Mesangial cell (primary cell): Measurements from ENCODE around the gene OR51V1. TPM values are rescaled to one million over a fixed set of nuclear protein-coding genes. Genes with fewer than 3 reads are reported as not detected.

Experiments used
- total RNA-seq: library from RNA; depleted of rRNA; stranded (reverse); fragments of >200 nt; gene quantifications from 2 replicates; pipeline ENCODE4 v1.2.3, GENCODE V29; 2015

The OR51V1 gene
- not detected in 2 replicates for total RNA-seq

GRCh38 chr11:5200582-5200981 is at the start of gene OR51V1:
OR51V1 (minus strand) TSS chr11:5200682; CDS start chr11:5200682, 0 bp downstream.

GRCh38 chr11:5249807-5250396 is 49.4 kb upstream of the OR51V1 start, which contains the start of gene HBG1:
HBG1 (minus strand) TSS chr11:5249857; CDS start chr11:5249804, 53 bp downstream.

GRCh38 chr11:5234381-5234834 is 33.9 kb upstream of the OR51V1 start, which contains the start of gene HBD:
HBD (minus strand) TSS chr11:5234483; CDS start chr11:5234433, 50 bp downstream.

GRCh38 chr11:5226732-5227310 is 26.3 kb upstream of the OR51V1 start, which contains the start of gene HBB:
HBB (minus strand) TSS chr11:5227071; CDS start chr11:5227021, 50 bp downstream.

GRCh38 chr11:5154657-5155056 is 45.8 kb downstream of the OR51V1 start, which contains the start of gene OR52A1:
OR52A1 (minus strand) TSS chr11:5154757; CDS start chr11:5152369, 2,388 bp downstream.

Other genes with a start within 250 kb of the OR51V1 start
- gene OR51A2, start 245.0 kb downstream of the OR51V1 start, total RNA-seq, result not detected in 2 replicates
- not detected in 2 replicates for gene OR51L1, start 205.8 kb downstream of the OR51V1 start, total RNA-seq
- not detected in 2 replicates for gene OR52J3, start 154.2 kb downstream of the OR51V1 start, total RNA-seq
- gene OR52E2, start 141.1 kb downstream of the OR51V1 start, total RNA-seq, result not detected in 2 replicates
- gene OR52E1, start 131.1 kb downstream of the OR51V1 start, total RNA-seq, result not detected in 2 replicates
- not detected in 2 replicates for gene OR52A5, start 62.3 kb downstream of the OR51V1 start, total RNA-seq
- not detected in 2 replicates for gene OR52A1, start 45.9 kb downstream of the OR51V1 start, total RNA-seq
- gene HBB, start 26.4 kb upstream of the OR51V1 start, total RNA-seq, result not detected in 2 replicates
- gene HBD, start 33.8 kb upstream of the OR51V1 start, total RNA-seq, result not detected in 2 replicates
- not detected in 2 replicates for gene HBG1, start 49.2 kb upstream of the OR51V1 start, total RNA-seq
- not detected in 2 replicates for gene HBG2, start 54.1 kb upstream of the OR51V1 start, total RNA-seq
- gene HBE1, start 69.3 kb upstream of the OR51V1 start, total RNA-seq, result not detected in 2 replicates
- not detected in 2 replicates for gene OR51B4, start 101.3 kb upstream of the OR51V1 start, total RNA-seq
- gene OR51B2, start 123.6 kb upstream of the OR51V1 start, total RNA-seq, result not detected in 2 replicates
- not detected in 2 replicates for gene OR51B5, start 142.8 kb upstream of the OR51V1 start, total RNA-seq
- gene OR51B6, start 150.8 kb upstream of the OR51V1 start, total RNA-seq, result not detected in 2 replicates
- not detected in 2 replicates for gene OR51M1, start 183.1 kb upstream of the OR51V1 start, total RNA-seq
- not detected in 2 replicates for gene OR51Q1, start 221.4 kb upstream of the OR51V1 start, total RNA-seq
- not detected in 2 replicates for gene OR51I1, start 240.8 kb upstream of the OR51V1 start, total RNA-seq
- not detected in 2 replicates for gene OR51I2, start 248.6 kb upstream of the OR51V1 start, total RNA-seq